ENCODE results near the gene DAGLA. TPM values are rescaled to one million over a fixed set of nuclear protein-coding genes. Genes with fewer than 3 reads are reported as not detected.

DAGLA gene
- total and polyA plus RNA-seq, 7 donors, result 0.57 to 5.1 (median 2.1) TPM

DNA sequence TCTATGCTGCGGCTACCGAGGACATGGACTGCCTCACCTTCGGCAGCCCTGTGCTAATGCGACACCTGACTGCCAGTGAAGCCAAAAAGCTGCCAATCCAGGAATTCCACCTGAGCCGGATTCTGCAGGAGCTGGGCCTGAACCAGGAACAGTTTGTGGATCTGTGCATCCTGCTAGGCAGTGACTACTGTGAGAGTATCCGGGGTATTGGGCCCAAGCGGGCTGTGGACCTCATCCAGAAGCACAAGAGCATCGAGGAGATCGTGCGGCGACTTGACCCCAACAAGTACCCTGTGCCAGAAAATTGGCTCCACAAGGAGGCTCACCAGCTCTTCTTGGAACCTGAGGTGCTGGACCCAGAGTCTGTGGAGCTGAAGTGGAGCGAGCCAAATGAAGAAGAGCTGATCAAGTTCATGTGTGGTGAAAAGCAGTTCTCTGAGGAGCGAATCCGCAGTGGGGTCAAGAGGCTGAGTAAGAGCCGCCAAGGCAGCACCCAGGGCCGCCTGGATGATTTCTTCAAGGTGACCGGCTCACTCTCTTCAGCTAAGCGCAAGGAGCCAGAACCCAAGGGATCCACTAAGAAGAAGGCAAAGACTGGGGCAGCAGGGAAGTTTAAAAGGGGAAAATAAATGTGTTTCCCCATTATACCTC is 115.8 kb downstream of the DAGLA start:
- Histone ChIP-seq H3K27me3 (ENCODE audit: insufficient read depth in 3 of 3, low read length in 2 of 3) (no peaks in the 10 kb centered on the region), H3K9me3 (no peaks in the 10 kb centered on the region), H3K4me3 (no peak overlapping the region), H3K4me1 (peaks cover 19% of the 10 kb centered on the region), H3K27ac (no peak overlapping the region), H3K36me3 (ENCODE audit: insufficient read depth in 1 of 2, low read depth in 1 of 2) (peaks cover 0 to 8% of the 10 kb centered on the region in 2 donors)
- intact Hi-C loops (cut with DNase I), result loop anchor here (2.0 to 10.0 kb wide), 7 partner anchors 76 to 313 kb away; partner anchors contain the start of gene BEST1 (in 1 of the 2)
- WGBS, 3 donors, result 86 to 90% (median 89%) methylated on average over 16 to 18 of the region's 18 CpGs
- no peak for ATAC-seq
- DNase-seq, result peak in 1 of 2 donors; percentile 26
- TF ChIP-seq, protein P1, sequence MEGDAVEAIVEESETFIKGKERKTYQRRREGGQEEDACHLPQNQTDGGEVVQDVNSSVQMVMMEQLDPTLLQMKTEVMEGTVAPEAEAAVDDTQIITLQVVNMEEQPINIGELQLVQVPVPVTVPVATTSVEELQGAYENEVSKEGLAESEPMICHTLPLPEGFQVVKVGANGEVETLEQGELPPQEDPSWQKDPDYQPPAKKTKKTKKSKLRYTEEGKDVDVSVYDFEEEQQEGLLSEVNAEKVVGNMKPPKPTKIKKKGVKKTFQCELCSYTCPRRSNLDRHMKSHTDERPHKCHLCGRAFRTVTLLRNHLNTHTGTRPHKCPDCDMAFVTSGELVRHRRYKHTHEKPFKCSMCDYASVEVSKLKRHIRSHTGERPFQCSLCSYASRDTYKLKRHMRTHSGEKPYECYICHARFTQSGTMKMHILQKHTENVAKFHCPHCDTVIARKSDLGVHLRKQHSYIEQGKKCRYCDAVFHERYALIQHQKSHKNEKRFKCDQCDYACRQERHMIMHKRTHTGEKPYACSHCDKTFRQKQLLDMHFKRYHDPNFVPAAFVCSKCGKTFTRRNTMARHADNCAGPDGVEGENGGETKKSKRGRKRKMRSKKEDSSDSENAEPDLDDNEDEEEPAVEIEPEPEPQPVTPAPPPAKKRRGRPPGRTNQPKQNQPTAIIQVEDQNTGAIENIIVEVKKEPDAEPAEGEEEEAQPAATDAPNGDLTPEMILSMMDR (IDR thresholded peaks at IDR 0.05), result no peak

Other genes with a start within 250 kb of the DAGLA start
- under 1 TPM in 3 of 4 donors, not detected in 1; 0.27 to 0.69 (median 0.64) TPM for gene LRRC10B, start 171.6 kb upstream of the DAGLA start, total RNA-seq
- gene LRRC10B, start 171.6 kb upstream of the DAGLA start, polyA plus RNA-seq, result 1 to 10 TPM in 1 of 3 donors, under 1 TPM in 2; 0.24 to 2.1 (median 0.40) TPM
- 1 to 10 TPM; 1.9 to 2.8 (median 2.1) TPM for gene SYT7, start 99.3 kb upstream of the DAGLA start, total RNA-seq
- gene SYT7, start 99.3 kb upstream of the DAGLA start, polyA plus RNA-seq, result 1 to 10 TPM in 2 of 3 donors, under 1 TPM in 1; 0.96 to 3.5 (median 1.4) TPM
- under 1 TPM in 3 of 4 donors, not detected in 1; 0.15 to 0.24 (median 0.24) TPM for gene MYRF, start 72.2 kb downstream of the DAGLA start, total RNA-seq
- under 1 TPM; 0.01 to 0.08 (median 0.08) TPM for gene MYRF, start 72.2 kb downstream of the DAGLA start, polyA plus RNA-seq
- 10 to 100 TPM; 76.0 to 93.2 (median 80.9) TPM for gene TMEM258, start 112.2 kb downstream of the DAGLA start, total RNA-seq
- 100 to 1,000 TPM; 152 to 177 (median 159) TPM for gene TMEM258, start 112.2 kb downstream of the DAGLA start, polyA plus RNA-seq
- 10 to 100 TPM in 2 of 4 donors, 1 to 10 TPM in 2; 5.7 to 10.5 (median 8.5) TPM for gene FEN1, start 112.5 kb downstream of the DAGLA start, total RNA-seq
- gene FEN1, start 112.5 kb downstream of the DAGLA start, polyA plus RNA-seq, result 10 to 100 TPM; 10.3 to 30.3 (median 17.1) TPM
- 10 to 100 TPM; 13.7 to 93.2 (median 20.6) TPM for gene FADS1, start 136.6 kb downstream of the DAGLA start, total RNA-seq
- gene FADS1, start 136.6 kb downstream of the DAGLA start, polyA plus RNA-seq, result 10 to 100 TPM in 2 of 3 donors, 1 to 10 TPM in 1; 8.6 to 70.8 (median 16.9) TPM
- 1 to 10 TPM; 3.3 to 8.4 (median 6.0) TPM for gene FADS2, start 147.9 kb downstream of the DAGLA start, total RNA-seq
- 1 to 10 TPM; 2.2 to 5.5 (median 3.6) TPM for gene FADS2, start 147.9 kb downstream of the DAGLA start, polyA plus RNA-seq
- gene FADS3, start 211.2 kb downstream of the DAGLA start, total RNA-seq, result 100 to 1,000 TPM in 1 of 4 donors, 10 to 100 TPM in 3; 49.3 to 247 (median 57.9) TPM
- 100 to 1,000 TPM in 1 of 3 donors, 10 to 100 TPM in 2; 26.5 to 392 (median 50.9) TPM for gene FADS3, start 211.2 kb downstream of the DAGLA start, polyA plus RNA-seq
- 1 to 10 TPM; 4.9 to 5.9 (median 4.9) TPM for gene RAB3IL1, start 237.2 kb downstream of the DAGLA start, total RNA-seq
- 1 to 10 TPM; 1.7 to 5.1 (median 3.5) TPM for gene RAB3IL1, start 237.2 kb downstream of the DAGLA start, polyA plus RNA-seq